AG04449 (cell line): ENCODE results near the gene SPATA31A1.
"Not testable (repeated sequence)": the region's sequence is repeated elsewhere in the genome, so short reads cannot be mapped to it uniquely, and the experiment has no call there.

ENCODE experiments used
- CTCF ChIA-PET: fragments of 350-600 bp; formaldehyde crosslinking; extraction: SDS; loops from one replicate; lab custom pipeline; 2021; ENCODE audit warnings: antibody characterized with exemption; lab: Yijun Ruan, JAX
- POLR2A ChIA-PET: fragments of 400-600, 350-600 bp; formaldehyde crosslinking; extraction: SDS; loops from one replicate; lab custom pipeline; 2020; ENCODE audit warnings: antibody characterized with exemption, inconsistent platforms; lab: Yijun Ruan, JAX
- DNase-seq: peaks from one replicate; pipeline ENCODE4 v3.0.0-alpha.2; 2010; ENCODE audit warnings: low read depth, low spot score
- H3K4me3 ChIP-seq: 2 replicates; pipeline ENCODE4 v1.5.1; 2011; ENCODE audit warnings: low read depth, mild to moderate bottlenecking, control low read depth, low read length

The SPATA31A1 gene

GRCh38 chr9:39355369-39355768, at the start of gene SPATA31A1:
SPATA31A1 (plus strand) TSS chr9:39355669; CDS start chr9:39355731, 62 bp downstream.
- POLR2A ChIA-PET, CTCF ChIA-PET, H3K4me3 ChIP-seq, DNase-seq: not testable (repeated sequence)

GRCh38 chr9:39407261-39408204, 52.1 kb downstream of the SPATA31A1 start:
- H3K4me3 ChIP-seq, DNase-seq, CTCF ChIA-PET, POLR2A ChIA-PET: not testable (repeated sequence)

GRCh38 chr9:39411254-39411940, 55.9 kb downstream of the SPATA31A1 start:
- CTCF ChIA-PET, DNase-seq, H3K4me3 ChIP-seq, POLR2A ChIA-PET: not testable (repeated sequence)
